Measurements from ENCODE around the gene NPFFR1.

Gene NPFFR1

GRCh38 chr10:70266056-70266455 lies 17.7 kb downstream of the NPFFR1 start:
- Histone ChIP-seq H3K9ac (ENCODE audit: low read depth, low read length, poor library complexity) (no peak overlapping the region), H3K14ac (ENCODE audit: low read length) (no peak overlapping the region), H3K9me3 (replicated peaks in 1 of 2; ENCODE audit: control insufficient read depth in 2 of 2, insufficient read depth in 1 of 2, low read depth in 1 of 2, low read length in 2 of 2) (no peaks in the 10 kb centered on the region), H3K23ac (ENCODE audit: low read depth, low read length, poor library complexity) (no peak overlapping the region), H2BK15ac (ENCODE audit: low read length) (no peak overlapping the region), H2BK120ac (ENCODE audit: low read depth, low read length) (no peak overlapping the region), H2AFZ (ENCODE audit: low read length) (no peak overlapping the region), H3K27ac (replicated peaks; ENCODE audit: low read length) (no peak overlapping the region), H3K4me3 (ENCODE audit: low read length in 2 of 2) (peak overlapping the region in 1 of 2 donors; percentile 24), H4K91ac (ENCODE audit: low read depth, low read length, poor library complexity) (no peak overlapping the region), H2BK5ac (ENCODE audit: low read length) (no peak overlapping the region), H2BK12ac (ENCODE audit: low read length) (no peak overlapping the region), H3K79me1 (ENCODE audit: low read depth, low read length) (no peaks in the 10 kb centered on the region), H3K4ac (ENCODE audit: low read length) (no peak overlapping the region), H3K4me2 (ENCODE audit: insufficient read depth, low read length, poor library complexity, severe bottlenecking) (no peak overlapping the region), H3K18ac (ENCODE audit: low read length) (no peak overlapping the region), H3K27me3 (ENCODE audit: control insufficient read depth in 3 of 3, insufficient read depth in 3 of 3, low read depth in 1 of 3, low read length in 3 of 3) (peaks cover 0 to 3% (median 2%) of the 10 kb centered on the region in 3 experiments), H3K36me3 (replicated peaks in 1 of 2; ENCODE audit: control insufficient read depth in 2 of 2, insufficient read depth in 2 of 2, low read length in 2 of 2) (no peaks in the 10 kb centered on the region), H4K8ac (ENCODE audit: low read depth, low read length) (no peak overlapping the region), H2AK5ac (ENCODE audit: low read depth, low read length) (no peak overlapping the region), H3K4me1 (ENCODE audit: control insufficient read depth in 2 of 2, insufficient read depth in 1 of 2, low read depth in 1 of 2, low read length in 2 of 2) (no peaks in the 10 kb centered on the region)
- no CpG with 5 or more reads among the region's 7 CpGs for WGBS, 2 donors (ENCODE audit: extremely low coverage in 2 of 2, insufficient read length in 2 of 2, insufficient replicate concordance in 1 of 2)
- no peak for DNase-seq (ENCODE audit: low spot score)

- DNase-seq (ENCODE audit: low spot score): no peak
- Histone ChIP-seq H3K27ac (replicated peaks; ENCODE audit: low read length) (no peak overlapping the region), H2BK15ac (ENCODE audit: low read length) (no peak overlapping the region), H3K9ac (ENCODE audit: low read depth, low read length, poor library complexity) (peak overlapping the region; percentile 78), H3K4me1 (ENCODE audit: control insufficient read depth in 2 of 2, insufficient read depth in 1 of 2, low read depth in 1 of 2, low read length in 2 of 2) (no peaks in the 10 kb centered on the region), H3K23ac (ENCODE audit: low read depth, low read length, poor library complexity) (no peak overlapping the region), H3K14ac (ENCODE audit: low read length) (no peak overlapping the region), H3K27me3 (ENCODE audit: control insufficient read depth in 3 of 3, insufficient read depth in 3 of 3, low read depth in 1 of 3, low read length in 3 of 3) (peaks cover 0 to 6% (median 2%) of the 10 kb centered on the region in 3 experiments), H3K4ac (ENCODE audit: low read length) (no peak overlapping the region), H3K36me3 (replicated peaks in 1 of 2; ENCODE audit: control insufficient read depth in 2 of 2, insufficient read depth in 2 of 2, low read length in 2 of 2) (no peaks in the 10 kb centered on the region), H3K18ac (ENCODE audit: low read length) (no peak overlapping the region), H2BK12ac (ENCODE audit: low read length) (no peak overlapping the region), H3K4me3 (ENCODE audit: low read length in 2 of 2) (no peak overlapping the region), H3K9me3 (replicated peaks in 1 of 2; ENCODE audit: control insufficient read depth in 2 of 2, insufficient read depth in 1 of 2, low read depth in 1 of 2, low read length in 2 of 2) (no peaks in the 10 kb centered on the region), H4K91ac (ENCODE audit: low read depth, low read length, poor library complexity) (no peak overlapping the region), H2AFZ (ENCODE audit: low read length) (no peak overlapping the region), H2BK5ac (ENCODE audit: low read length) (no peak overlapping the region), H4K8ac (ENCODE audit: low read depth, low read length) (no peak overlapping the region), H2BK120ac (ENCODE audit: low read depth, low read length) (no peak overlapping the region), H3K4me2 (ENCODE audit: insufficient read depth, low read length, poor library complexity, severe bottlenecking) (no peak overlapping the region), H2AK5ac (ENCODE audit: low read depth, low read length) (no peak overlapping the region), H3K79me1 (ENCODE audit: low read depth, low read length) (no peaks in the 10 kb centered on the region)
- WGBS, 2 donors (ENCODE audit: extremely low coverage in 2 of 2, insufficient read length in 2 of 2, insufficient replicate concordance in 1 of 2): no CpG with 5 or more reads among the region's 10 CpGs
Measured at GRCh38 chr10:70265032-70265689, 18.6 kb downstream of the NPFFR1 start.

GRCh38 chr10:70260734-70261133 lies 23.1 kb downstream of the NPFFR1 start:
- H3K4ac ChIP-seq (ENCODE audit: low read length): no peak overlapping the region
- no peak overlapping the region for H4K8ac ChIP-seq (ENCODE audit: low read depth, low read length)
- H3K18ac ChIP-seq (ENCODE audit: low read length): peak overlapping the region; percentile 42
- H3K23ac ChIP-seq (ENCODE audit: low read depth, low read length, poor library complexity): no peak overlapping the region
- H3K36me3 ChIP-seq (replicated peaks in 1 of 2; ENCODE audit: control insufficient read depth in 2 of 2, insufficient read depth in 2 of 2, low read length in 2 of 2): no peaks in the 10 kb centered on the region
- H3K4me1 ChIP-seq (ENCODE audit: control insufficient read depth in 2 of 2, insufficient read depth in 1 of 2, low read depth in 1 of 2, low read length in 2 of 2): no peaks in the 10 kb centered on the region
- no peak overlapping the region for H2BK15ac ChIP-seq (ENCODE audit: low read length)
- H4K91ac ChIP-seq (ENCODE audit: low read depth, low read length, poor library complexity): no peak overlapping the region
- no peak overlapping the region for H3K4me2 ChIP-seq (ENCODE audit: insufficient read depth, low read length, poor library complexity, severe bottlenecking)
- H3K27me3 ChIP-seq (ENCODE audit: control insufficient read depth in 3 of 3, insufficient read depth in 3 of 3, low read depth in 1 of 3, low read length in 3 of 3): peaks cover 0 to 4% (median 0%) of the 10 kb centered on the region in 3 experiments
- DNase-seq (ENCODE audit: low spot score): no peak
- no peak overlapping the region for H2AK5ac ChIP-seq (ENCODE audit: low read depth, low read length)
- H3K4me3 ChIP-seq (ENCODE audit: low read length in 2 of 2): no peak overlapping the region
- no peak overlapping the region for H3K14ac ChIP-seq (ENCODE audit: low read length)
- WGBS, 2 donors (ENCODE audit: extremely low coverage in 2 of 2, insufficient read length in 2 of 2, insufficient replicate concordance in 1 of 2): no CpG with 5 or more reads among the region's 3 CpGs
- no peak overlapping the region for H2BK12ac ChIP-seq (ENCODE audit: low read length)
- H2AFZ ChIP-seq (ENCODE audit: low read length): no peak overlapping the region
- H2BK120ac ChIP-seq (ENCODE audit: low read depth, low read length): no peak overlapping the region
- H3K9me3 ChIP-seq (replicated peaks in 1 of 2; ENCODE audit: control insufficient read depth in 2 of 2, insufficient read depth in 1 of 2, low read depth in 1 of 2, low read length in 2 of 2): no peaks in the 10 kb centered on the region
- H3K27ac ChIP-seq (replicated peaks; ENCODE audit: low read length): no peak overlapping the region
- no peak overlapping the region for H2BK5ac ChIP-seq (ENCODE audit: low read length)
- H3K9ac ChIP-seq (ENCODE audit: low read depth, low read length, poor library complexity): no peak overlapping the region
- no peaks in the 10 kb centered on the region for H3K79me1 ChIP-seq (ENCODE audit: low read depth, low read length)

- Histone ChIP-seq H2BK15ac (ENCODE audit: low read length) (no peak overlapping the region), H2BK5ac (ENCODE audit: low read length) (no peak overlapping the region), H3K27me3 (ENCODE audit: control insufficient read depth in 3 of 3, insufficient read depth in 3 of 3, low read depth in 1 of 3, low read length in 3 of 3) (peaks cover 0 to 4% (median 0%) of the 10 kb centered on the region in 3 experiments), H3K9me3 (replicated peaks in 1 of 2; ENCODE audit: control insufficient read depth in 2 of 2, insufficient read depth in 1 of 2, low read depth in 1 of 2, low read length in 2 of 2) (no peaks in the 10 kb centered on the region), H3K14ac (ENCODE audit: low read length) (no peak overlapping the region), H2BK120ac (ENCODE audit: low read depth, low read length) (no peak overlapping the region), H3K4me3 (ENCODE audit: low read length in 2 of 2) (no peak overlapping the region), H3K4me1 (ENCODE audit: control insufficient read depth in 2 of 2, insufficient read depth in 1 of 2, low read depth in 1 of 2, low read length in 2 of 2) (no peaks in the 10 kb centered on the region), H3K23ac (ENCODE audit: low read depth, low read length, poor library complexity) (no peak overlapping the region), H3K9ac (ENCODE audit: low read depth, low read length, poor library complexity) (no peak overlapping the region), H3K18ac (ENCODE audit: low read length) (peak overlapping the region; percentile 42), H2BK12ac (ENCODE audit: low read length) (no peak overlapping the region), H3K4me2 (ENCODE audit: insufficient read depth, low read length, poor library complexity, severe bottlenecking) (no peak overlapping the region), H3K4ac (ENCODE audit: low read length) (no peak overlapping the region), H4K91ac (ENCODE audit: low read depth, low read length, poor library complexity) (no peak overlapping the region), H2AFZ (ENCODE audit: low read length) (no peak overlapping the region), H3K36me3 (replicated peaks in 1 of 2; ENCODE audit: control insufficient read depth in 2 of 2, insufficient read depth in 2 of 2, low read length in 2 of 2) (no peaks in the 10 kb centered on the region), H4K8ac (ENCODE audit: low read depth, low read length) (no peak overlapping the region), H2AK5ac (ENCODE audit: low read depth, low read length) (no peak overlapping the region), H3K79me1 (ENCODE audit: low read depth, low read length) (no peaks in the 10 kb centered on the region), H3K27ac (replicated peaks; ENCODE audit: low read length) (no peak overlapping the region)
- no CpG with 5 or more reads among the region's 1 CpG for WGBS, 2 donors (ENCODE audit: extremely low coverage in 2 of 2, insufficient read length in 2 of 2, insufficient replicate concordance in 1 of 2)
- no peak for DNase-seq (ENCODE audit: low spot score)
Measured at GRCh38 chr10:70260259-70260658, 23.5 kb downstream of the NPFFR1 start.

Data from neuronal stem cell (in vitro differentiated cells).